A673 (cell line): ENCODE results near the gene SDHC.

Source experiments
- CTCF ChIP-seq: fragments of 300-800, 200-600 bp; sonication (generic); conservative IDR thresholded peaks from 2 replicates; pipeline ENCODE4 v1.5.1; 2017; ENCODE audit warnings: low read depth, mild to moderate bottlenecking, antibody characterized with exemption, low read length, moderate library complexity, mixed read lengths
- EZH2 ChIP-seq: fragments of 200-600 bp; sonication (generic); IDR thresholded peaks from 2 replicates; pipeline ENCODE4 v1.6.1; 2017; ENCODE audit warnings: borderline replicate concordance, low read depth, mild to moderate bottlenecking, mixed read lengths, antibody characterized with exemption, low read length; ENCODE audit not compliant: poor library complexity, severe bottlenecking

- TF ChIP-seq CTCF: no peak
- TF ChIP-seq EZH2: no peak
Measured at GRCh38 chr1:161300478-161300877, 13.7 kb upstream of the SDHC start.
